K562 (cell line): ENCODE measurements around the gene UNC5B. TPM values are rescaled to one million over a fixed set of nuclear protein-coding genes. Genes with fewer than 3 reads are reported as not detected.

ENCODE experiments used
- C11orf30 ChIP-seq: fragments of 450-650 bp; IDR thresholded peaks from 2 replicates; pipeline ENCODE4 v1.6.1; 2016; ENCODE audit warnings: low read depth, mild to moderate bottlenecking
- CTCF ChIP-seq, 3 experiments: IDR thresholded peaks in 2 of 3; conservative IDR thresholded peaks in 1 of 3; 2 replicates each; pipeline ENCODE4 v1.5.1; 2011 to 2012; ENCODE audit warnings: low read length in 3 of 3, mild to moderate bottlenecking in 3 of 3, control low read depth in 2 of 3, improper control_type of control experiment in 1 of 3, inconsistent platforms in 1 of 3, low read depth in 1 of 3, mixed read lengths in 1 of 3, moderate library complexity in 1 of 3; ENCODE audit not compliant: insufficient read depth in 2 of 3
- ETV1 ChIP-seq: fragments of 450-650 bp; conservative IDR thresholded peaks from 2 replicates; pipeline ENCODE4 v1.6.1; 2016; ENCODE audit warnings: missing genetic modification characterization, control low read depth, low read depth, missing compliant biosample characterization
- ETV6 ChIP-seq, 3 experiments: fragments of 150-350 bp in 1 of 3; sonication (generic) in 1 of 3; formaldehyde crosslinking in 1 of 3; IDR thresholded peaks; 2 replicates each; pipeline versions ENCODE4 v1.6.1 to v1.8.0; 2014 to 2022; ENCODE audit warnings: borderline replicate concordance in 2 of 3, low read depth in 2 of 3, antibody characterized with exemption in 1 of 3, low read length in 1 of 3, mild to moderate bottlenecking in 1 of 3, missing genetic modification reagents in 1 of 3
- HMG20A ChIP-seq: fragments of 450-650 bp; formaldehyde crosslinking; conservative IDR thresholded peaks from 2 replicates; pipeline ENCODE4 v1.4.0; 2020; ENCODE audit warnings: mild to moderate bottlenecking, mixed read lengths
- KLF6 ChIP-seq: fragments of 250-450 bp; sonication (Bioruptor Pico); IDR thresholded peaks from 2 replicates; pipeline ENCODE4 v1.4.0; 2020; ENCODE audit warnings: mild to moderate bottlenecking, moderate library complexity, borderline replicate concordance
- L3MBTL2 ChIP-seq: fragments of 450-650 bp; IDR thresholded peaks from 2 replicates; pipeline ENCODE4 v1.6.1; 2016; ENCODE audit warnings: mild to moderate bottlenecking, moderate library complexity
- LEF1 ChIP-seq: fragments of 450-650 bp; IDR thresholded peaks from 2 replicates; pipeline ENCODE4 v1.6.1; 2016; ENCODE audit warnings: mild to moderate bottlenecking
- MBD1 ChIP-seq: fragments of 250-450 bp; sonication (Bioruptor Pico); IDR thresholded peaks from 2 replicates; pipeline ENCODE4 v1.8.0; 2022; ENCODE audit warnings: inconsistent platforms
- PCBP1 ChIP-seq: fragments of 200-400 bp; formaldehyde crosslinking; IDR thresholded peaks from 2 replicates; pipeline ENCODE4 v1.6.1; 2018; ENCODE audit warnings: mild to moderate bottlenecking, low read depth, low read length; ENCODE audit not compliant: poor library complexity, severe bottlenecking
- RERE ChIP-seq: sonication (generic); formaldehyde crosslinking; IDR thresholded peaks from 2 replicates; pipeline ENCODE4 v1.8.0; 2023; ENCODE audit warnings: missing genetic modification reagents, mild to moderate bottlenecking, borderline replicate concordance
- SNRNP70 ChIP-seq: fragments of 200-400 bp; formaldehyde crosslinking; optimal IDR thresholded peaks from 2 replicates; pipeline ENCODE3; 2017; ENCODE audit warnings: low read depth, low read length
- SREBF1 ChIP-seq: fragments of 150-350 bp; IDR thresholded peaks from 2 replicates; pipeline ENCODE4 v1.6.1; 2014; ENCODE audit warnings: antibody characterized with exemption, low read depth, low read length, borderline replicate concordance
- TEAD2 ChIP-seq: fragments of 450-650 bp; IDR thresholded peaks from 2 replicates; pipeline ENCODE4 v1.6.1; 2016; ENCODE audit warnings: missing genetic modification characterization, control low read depth, missing compliant biosample characterization
- TRIM24 ChIP-seq, 2 experiments: fragments of 450-650 bp; IDR thresholded peaks; 2 replicates each; pipeline ENCODE4 v1.6.1; 2016
- ZNF197 ChIP-seq: fragments of 200-800 bp; sonication (Bioruptor generic); IDR thresholded peaks from 2 replicates; pipeline ENCODE4 v1.6.1; 2016; ENCODE audit warnings: low read depth, missing genetic modification characterization, missing compliant biosample characterization
- ZNF224 ChIP-seq: sonication (generic); formaldehyde crosslinking; IDR thresholded peaks from 2 replicates; pipeline ENCODE4 v1.8.0; 2022; ENCODE audit warnings: mild to moderate bottlenecking, missing genetic modification reagents
- ZNF24 ChIP-seq: fragments of 450-650 bp; IDR thresholded peaks from 2 replicates; pipeline ENCODE4 v1.6.1; 2016
- ZNF354B ChIP-seq: fragments of 250-450 bp; sonication (Bioruptor Pico); IDR thresholded peaks from 2 replicates; pipeline ENCODE4 v1.4.0; 2020
- polyA plus RNA-seq, 8 experiments: library from polyadenylated mRNA; depleted of rRNA in 4 of 8; stranded (reverse) in 5 of 8; unstranded in 3 of 8; fragments of >200 nt; fragmentation: Nextera tagmentation in 2 of 8; fragmentation: Illumina TruSeq in 1 of 8; extraction: Ambion mirVana in 2 of 8; extraction: Trizol in 1 of 8; gene quantifications; 2 replicates each; pipeline versions ENCODE4 v1.2.1 to v1.2.3, GENCODE V29; 2011 to 2014; ENCODE audit warnings: inconsistent platforms in 1 of 8, missing spikeins in 1 of 8
- total RNA-seq, 7 experiments: library from RNA; depleted of rRNA in 6 of 7; stranded (reverse); fragments of >200 nt in 6 of 7; fragmentation: Illumina TruSeq in 2 of 7; extraction: Trizol in 2 of 7; gene quantifications; 2 replicates each; pipeline versions ENCODE4 v1.2.1 to v1.2.3, GENCODE V29; 2011 to 2021; ENCODE audit warnings: low replicate concordance in 1 of 7

Gene UNC5B
- total and polyA plus RNA-seq, 9 of the 15 experiments (the other 6 are each of a cell fraction or from before 2014, with no cell fraction given), result 0.10 to 8.4 (median 2.1) TPM

- TF ChIP-seq CTCF (IDR thresholded peaks at IDR 0.05 in 2 of 3, conservative IDR thresholded peaks at IDR 0.05 in 1 of 3; ENCODE audit: insufficient read depth in 2 of 3, low read depth in 1 of 3, low read length in 3 of 3) (peak; percentile 90 to 96 (median 94)), TRIM24 (IDR thresholded peaks at IDR 0.05) (0 out of 4 replicates have a peak, but pooled peaks of 1 of the 2 experiments have one; percentile 4), MBD1 (CRISPR knock-in tag) (no peak), KLF6 (CRISPR knock-in tag) (no peak), ZNF354B (CRISPR knock-in tag) (no peak), HMG20A (CRISPR knock-in tag) (no peak), LEF1 (no peak), L3MBTL2 (peak; percentile 48; the same call in 1 of the 2 replicates), PCBP1 (peak; percentile 57), ZNF24 (no peak; the same call in 1 of the 2 replicates), ZNF224 (no peak), SREBF1 (0 out of 2 replicates have a peak, but pooled peaks have one; percentile 52), TEAD2 (no peak), ETV6 (IDR thresholded peaks at IDR 0.05; ENCODE audit: borderline replicate concordance in 1 of 2, low read depth in 2 of 2, low read length in 1 of 2) (no peak), ETV6 (CRISPR knock-in tag; IDR thresholded peaks at IDR 0.05; ENCODE audit: borderline replicate concordance) (no peak), ETV1 (tag) (0 out of 2 replicates have a peak, but pooled peaks have one; percentile 37), ZNF197 (CRISPR knock-in tag) (peak; percentile 81; the same call in 1 of the 2 replicates), C11orf30 (no peak), SNRNP70 (no peak), RERE (CRISPR knock-in tag) (no peak; the same call in 1 of the 2 replicates)
Measured at GRCh38 chr10:71319042-71319799, 106.9 kb downstream of the UNC5B start, which contains the start of gene SLC29A3 (continued).
